Subcutaneous adipose tissue (tissue), 4 donors: ENCODE data around the gene GDNF. TPM values are rescaled to one million over a fixed set of nuclear protein-coding genes. Genes with fewer than 3 reads are reported as not detected.

Experiments used
- total RNA-seq, 4 donors: library from RNA; depleted of rRNA; stranded (reverse); fragments of >200 nt; gene quantifications; one replicate each; pipeline ENCODE4 v1.1.0, GENCODE V29; 2016
- TF ChIP-seq, protein P1 (sequence below): fragments of 450-650 bp; IDR thresholded peaks from one replicate; pipeline ENCODE4 v1.5.1; 2016; ENCODE audit warnings: low read depth, mild to moderate bottlenecking, control low read depth, antibody characterized with exemption, moderate library complexity

Gene GDNF
- total RNA-seq, 4 donors from 2014 or later, result 0.17 TPM; not detected in 3

DNA sequence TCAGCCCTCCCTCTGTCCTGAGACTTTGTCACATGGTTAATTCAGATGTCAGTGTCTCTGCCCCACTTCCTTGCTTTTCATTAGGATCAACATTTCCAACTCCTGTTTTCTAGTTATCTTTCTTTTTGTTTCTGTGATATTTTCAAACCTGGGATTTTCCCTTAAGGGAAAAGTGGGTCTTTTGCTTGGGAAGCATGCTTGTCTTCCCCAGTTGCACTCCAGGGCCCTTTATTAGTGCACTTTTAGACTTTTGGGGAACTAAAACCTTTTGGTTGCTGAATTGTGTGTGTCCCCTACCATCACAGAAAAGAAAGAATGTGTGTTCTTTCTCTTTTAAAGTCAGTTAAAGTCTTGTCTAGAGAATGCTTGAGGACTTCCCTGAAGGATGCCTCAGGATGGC is 18.4 kb upstream of the GDNF start:
- TF ChIP-seq, protein P1, sequence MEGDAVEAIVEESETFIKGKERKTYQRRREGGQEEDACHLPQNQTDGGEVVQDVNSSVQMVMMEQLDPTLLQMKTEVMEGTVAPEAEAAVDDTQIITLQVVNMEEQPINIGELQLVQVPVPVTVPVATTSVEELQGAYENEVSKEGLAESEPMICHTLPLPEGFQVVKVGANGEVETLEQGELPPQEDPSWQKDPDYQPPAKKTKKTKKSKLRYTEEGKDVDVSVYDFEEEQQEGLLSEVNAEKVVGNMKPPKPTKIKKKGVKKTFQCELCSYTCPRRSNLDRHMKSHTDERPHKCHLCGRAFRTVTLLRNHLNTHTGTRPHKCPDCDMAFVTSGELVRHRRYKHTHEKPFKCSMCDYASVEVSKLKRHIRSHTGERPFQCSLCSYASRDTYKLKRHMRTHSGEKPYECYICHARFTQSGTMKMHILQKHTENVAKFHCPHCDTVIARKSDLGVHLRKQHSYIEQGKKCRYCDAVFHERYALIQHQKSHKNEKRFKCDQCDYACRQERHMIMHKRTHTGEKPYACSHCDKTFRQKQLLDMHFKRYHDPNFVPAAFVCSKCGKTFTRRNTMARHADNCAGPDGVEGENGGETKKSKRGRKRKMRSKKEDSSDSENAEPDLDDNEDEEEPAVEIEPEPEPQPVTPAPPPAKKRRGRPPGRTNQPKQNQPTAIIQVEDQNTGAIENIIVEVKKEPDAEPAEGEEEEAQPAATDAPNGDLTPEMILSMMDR, result no peak

DNA sequence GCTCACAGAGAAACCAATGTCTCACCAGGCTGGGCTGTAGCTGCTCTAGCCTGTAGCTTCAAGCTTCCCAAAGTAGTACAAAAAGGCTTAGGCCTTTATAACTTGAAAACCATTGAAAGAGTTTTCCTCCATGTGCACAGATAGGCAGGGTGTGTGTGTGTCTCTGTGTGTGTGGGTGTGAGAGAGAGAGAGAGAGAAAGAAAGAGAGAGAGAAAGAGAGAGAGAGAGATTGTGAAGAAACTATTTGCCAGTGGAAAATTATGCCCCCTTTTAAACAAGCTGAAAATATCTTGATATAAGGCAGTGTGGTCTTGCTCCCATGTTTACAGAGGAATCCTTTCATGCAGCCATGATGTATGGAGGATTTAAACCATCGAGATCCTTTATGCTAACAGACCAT is 17.9 kb upstream of the GDNF start:
- TF ChIP-seq, protein P1, result no peak

DNA sequence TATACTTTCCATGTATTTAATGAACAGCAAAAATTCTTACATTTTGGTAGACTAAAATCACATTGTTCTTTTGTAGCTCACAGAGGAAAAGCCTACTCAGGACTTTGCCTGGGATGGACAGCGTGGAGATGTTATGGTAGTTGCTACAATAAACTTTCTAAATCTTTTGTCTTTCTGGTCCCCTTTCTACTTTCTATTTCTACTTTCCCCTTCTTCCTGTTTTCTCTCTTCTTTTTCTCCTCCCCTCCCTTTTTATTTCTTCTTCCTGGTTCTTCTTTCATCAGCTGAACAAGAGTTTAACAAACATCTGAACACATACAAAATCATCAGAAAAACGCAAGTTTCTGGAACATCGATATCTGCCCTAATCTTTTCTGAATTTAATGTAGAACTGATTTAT is 15.6 kb upstream of the GDNF start:
- TF ChIP-seq, protein P1, result no peak

DNA sequence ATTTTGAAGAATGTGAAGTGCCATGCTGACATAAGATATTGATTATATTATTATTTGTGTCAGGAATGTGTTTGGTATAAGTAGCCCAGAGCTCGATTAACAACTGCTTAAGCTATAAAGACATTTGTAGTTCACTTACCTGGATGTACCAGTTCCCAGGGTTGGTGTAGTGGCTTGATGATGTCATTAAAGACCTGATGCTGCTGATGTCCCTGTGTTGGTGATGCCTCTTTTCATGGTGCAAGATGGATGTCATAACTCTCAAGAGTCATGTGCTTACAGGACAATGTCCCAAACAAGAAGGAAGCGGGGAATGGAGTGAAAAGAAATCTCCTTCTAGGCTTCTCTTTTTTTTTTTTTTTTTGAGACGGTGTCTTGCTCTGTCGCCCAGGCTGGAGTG is 11.5 kb upstream of the GDNF start:
- TF ChIP-seq, protein P1, result no peak

DNA sequence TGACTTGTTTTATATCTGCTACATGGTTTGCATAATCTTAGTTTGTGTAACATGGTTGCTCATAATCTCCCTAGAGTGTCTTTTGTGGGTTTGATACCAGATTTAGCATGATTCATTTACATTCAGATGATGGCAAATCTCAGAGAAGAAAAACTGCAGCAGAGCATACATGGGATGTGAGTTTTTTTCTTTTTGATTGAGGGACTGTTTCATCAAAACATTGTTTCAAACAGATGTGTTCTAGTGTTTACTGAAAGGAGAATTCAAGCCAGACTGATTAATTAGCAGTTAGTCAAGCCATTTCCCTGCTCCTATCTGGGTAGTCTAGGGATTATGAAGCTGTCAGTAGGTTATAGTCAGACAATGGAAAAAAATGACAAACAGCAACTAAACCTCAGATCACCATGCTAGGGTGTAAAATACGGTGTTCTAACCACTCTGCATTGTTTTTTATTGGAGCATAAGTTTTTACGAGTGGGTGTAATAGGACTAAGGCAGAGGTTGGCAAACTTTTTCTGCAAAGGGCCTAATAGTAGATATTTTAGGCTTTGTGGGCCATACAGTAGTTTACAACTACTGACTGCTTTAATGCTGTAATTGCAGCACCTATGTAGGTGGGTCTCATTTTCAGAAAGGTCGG is 10.5 kb upstream of the GDNF start:
- TF ChIP-seq, protein P1, result no peak

DNA sequence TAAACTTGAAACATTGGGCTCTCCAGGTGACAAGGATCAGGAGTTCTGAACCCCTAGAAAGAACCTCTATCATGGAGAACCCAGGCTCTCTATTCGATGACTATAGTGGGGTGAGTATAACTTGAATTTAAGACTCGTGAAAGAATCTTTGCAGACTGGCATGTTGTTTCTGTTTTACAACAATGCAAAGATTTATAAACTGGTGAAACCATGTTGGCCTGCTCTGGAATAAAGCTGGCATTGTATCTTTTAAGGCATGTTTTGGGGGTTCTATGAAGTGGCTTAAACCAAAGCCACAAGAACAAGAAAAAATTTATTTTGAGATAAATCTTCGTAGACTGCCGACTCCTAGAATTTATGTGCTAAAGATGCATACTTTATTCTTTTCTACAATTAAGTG is 9.8 kb upstream of the GDNF start:
- TF ChIP-seq, protein P1, result no peak

DNA sequence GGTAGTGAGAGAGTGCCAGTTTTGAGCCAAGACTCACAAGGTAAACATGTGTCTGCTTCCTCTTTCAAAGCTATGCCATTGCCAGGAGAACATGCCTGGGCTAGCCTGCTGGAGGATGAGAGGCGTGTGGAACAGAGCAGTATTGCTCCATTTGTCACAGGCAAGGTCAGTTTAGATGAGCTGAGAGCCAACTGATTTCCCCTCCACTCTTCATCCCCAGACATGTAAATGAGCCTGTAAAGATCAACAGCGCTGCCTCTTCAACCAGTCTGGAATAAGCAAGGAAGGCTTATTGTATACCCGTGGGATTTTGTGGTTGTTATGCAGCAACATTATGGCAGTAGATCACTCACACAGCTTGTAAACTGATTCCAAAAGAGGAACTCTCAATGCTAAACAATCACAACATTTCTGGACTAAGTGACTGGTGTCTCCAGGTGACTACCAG is 8.2 kb upstream of the GDNF start:
- TF ChIP-seq, protein P1, result no peak
